NCI-H2107 (cell line): ENCODE measurements around the gene TMEM45B.
"Not testable (repeated sequence)": the region's sequence is repeated elsewhere in the genome, so short reads cannot be mapped to it uniquely, and the experiment has no call there.

Experiments
- DNase-seq: peaks from one replicate; lab custom pipeline; 2025; lab: John Stamatoyannopoulos, UW

Gene TMEM45B

GRCh38 chr11:129808241-129808640 is 7.4 kb upstream of the TMEM45B start:
- not testable (repeated sequence) for DNase-seq

DNA sequence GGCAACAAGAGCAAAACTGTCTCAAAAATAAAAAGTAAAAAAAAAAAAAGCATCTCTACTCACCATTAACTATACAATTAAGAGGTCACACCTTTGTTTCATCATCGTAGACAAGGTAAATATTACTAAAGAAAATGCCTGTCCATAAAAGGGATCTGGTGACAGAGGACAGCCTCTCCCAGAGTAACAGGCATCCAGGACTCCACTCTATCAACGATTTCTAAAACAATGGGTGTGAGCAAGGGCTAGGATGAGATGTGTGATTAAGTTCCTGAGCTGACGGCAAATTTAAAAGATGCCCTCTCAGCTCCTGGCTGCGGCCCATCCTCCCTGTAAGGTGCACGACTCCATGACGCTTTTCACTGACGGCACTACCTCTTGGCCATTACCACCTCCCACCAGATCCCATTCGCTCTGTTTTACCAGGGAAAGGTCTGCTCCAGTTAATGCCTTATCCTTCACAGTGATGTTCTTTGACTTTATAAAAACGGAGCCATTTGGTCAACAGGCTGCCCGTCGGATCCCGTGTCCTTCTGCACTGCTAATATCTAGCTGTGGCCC is 2.3 kb upstream of the TMEM45B start:
- DNase-seq: no peak

DNA sequence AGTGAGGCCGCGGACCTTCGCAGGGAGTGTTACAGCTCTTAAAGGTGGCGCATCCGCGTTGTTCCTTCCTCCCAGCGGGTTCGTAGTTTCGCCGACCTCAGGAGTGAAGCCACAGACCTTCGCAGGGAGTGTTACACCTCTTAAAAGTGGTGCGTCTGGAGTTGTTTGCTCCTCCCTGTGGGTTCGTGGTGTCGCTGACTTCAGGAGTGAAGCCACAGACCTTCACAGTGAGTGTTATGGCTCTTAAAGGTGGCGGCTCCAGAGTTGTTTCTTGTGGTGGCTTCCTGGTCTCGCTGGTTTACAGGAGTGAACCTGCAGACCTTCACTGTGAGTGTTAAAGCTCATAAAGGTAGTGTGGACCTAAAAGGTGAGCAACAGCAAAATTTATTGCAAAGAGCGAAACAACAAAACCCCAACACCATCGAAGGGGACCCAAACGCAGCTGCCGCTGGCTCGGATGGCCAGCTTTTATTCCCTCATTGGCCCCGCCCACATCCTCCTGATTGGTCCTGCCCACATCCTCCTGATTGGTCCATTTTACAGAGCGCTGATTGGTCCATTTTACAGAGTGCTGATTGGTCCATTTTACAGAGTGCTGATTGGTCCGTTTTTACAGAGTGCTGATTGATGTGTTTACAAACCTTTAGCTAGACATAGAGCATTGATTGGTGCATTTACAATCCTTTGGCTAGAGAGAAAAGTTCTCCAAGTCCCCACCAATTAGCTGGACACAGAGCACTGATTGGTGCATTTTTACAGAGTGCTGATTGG is 1.2 kb upstream of the TMEM45B start:
- DNase-seq: no peak

- no peak for DNase-seq
These were observed 1.9 kb downstream of the TMEM45B start for GRCh38 chr11:129817534-129818051.

DNA sequence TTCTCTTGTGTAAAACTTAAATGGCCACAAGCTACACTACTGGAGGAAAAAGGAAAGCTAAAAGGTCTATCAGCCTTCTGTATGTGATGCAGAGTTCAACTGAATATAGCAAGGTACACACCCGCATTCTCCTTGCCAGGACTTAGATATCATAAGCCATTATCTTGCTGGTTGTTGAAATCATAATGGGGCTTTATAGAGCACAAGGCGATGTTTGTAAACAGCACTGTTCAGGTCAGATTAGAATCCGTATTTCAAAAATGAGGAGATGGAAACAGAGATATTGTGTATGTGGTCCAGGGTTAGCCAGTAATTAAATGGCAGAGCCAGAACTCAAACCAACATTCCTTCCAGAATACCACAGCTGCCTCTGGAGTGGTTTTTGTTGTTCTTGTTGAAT is 2.6 kb downstream of the TMEM45B start:
- DNase-seq: not testable (repeated sequence)

- DNase-seq: no peak
These were observed 3.6 kb downstream of the TMEM45B start for GRCh38 chr11:129819237-129819636.

GRCh38 chr11:129820228-129820627 is 4.6 kb downstream of the TMEM45B start:
- DNase-seq: not testable (repeated sequence)

DNA sequence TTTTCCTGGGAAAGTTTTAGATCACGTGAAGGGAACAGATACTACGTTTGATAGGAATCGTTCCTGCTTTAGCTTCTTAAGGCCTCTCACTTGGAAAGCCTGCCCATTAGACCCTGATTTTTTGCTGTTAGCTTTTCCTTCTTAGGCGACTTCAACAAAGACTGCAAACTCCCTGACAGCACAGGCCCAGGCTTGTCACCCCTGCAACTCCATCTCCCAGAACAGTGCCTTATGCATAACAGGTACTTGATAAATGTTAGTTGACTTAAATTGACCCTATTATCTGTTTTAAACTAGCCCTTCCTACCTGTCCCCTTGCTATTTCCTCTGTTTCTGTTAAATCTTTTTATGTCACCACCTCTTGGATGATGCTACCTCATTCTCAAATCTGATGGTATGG is 7.6 kb downstream of the TMEM45B start:
- not testable (repeated sequence) for DNase-seq

GRCh38 chr11:129823799-129824198 is 8.2 kb downstream of the TMEM45B start:
- DNase-seq: not testable (repeated sequence)

GRCh38 chr11:129825380-129825779 is 9.7 kb downstream of the TMEM45B start:
- DNase-seq: no peak

- DNase-seq: no peak
These were observed 12.7 kb downstream of the TMEM45B start for GRCh38 chr11:129828301-129828836.

GRCh38 chr11:129829497-129829896 is 13.8 kb downstream of the TMEM45B start:
- not testable (repeated sequence) for DNase-seq

GRCh38 chr11:129831227-129831626 is 15.6 kb downstream of the TMEM45B start:
- not testable (repeated sequence) for DNase-seq

DNA sequence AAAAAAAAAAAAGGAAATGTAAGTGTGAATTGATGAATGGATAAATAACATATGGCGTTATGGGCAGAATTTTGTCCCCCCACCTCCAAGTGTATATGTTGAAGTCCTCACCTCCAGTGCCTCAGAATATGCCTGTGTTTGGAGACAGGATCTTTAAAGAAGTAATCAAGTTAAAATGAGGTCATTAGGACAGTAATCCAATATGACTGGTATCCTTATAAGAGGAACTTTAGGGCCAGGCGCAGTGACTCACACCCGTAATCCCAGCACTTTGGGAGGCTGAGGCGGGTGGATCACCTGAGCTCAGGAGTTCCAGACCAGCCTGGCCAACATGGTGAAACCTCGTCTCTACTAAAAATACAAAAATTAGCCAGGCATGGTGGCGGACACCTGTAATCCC is 17.6 kb downstream of the TMEM45B start:
- not testable (repeated sequence) for DNase-seq

- DNase-seq: not testable (repeated sequence)
These were observed 20.8 kb downstream of the TMEM45B start for GRCh38 chr11:129836423-129836891.

GRCh38 chr11:129836979-129837378 is 21.3 kb downstream of the TMEM45B start:
- no peak for DNase-seq

DNA sequence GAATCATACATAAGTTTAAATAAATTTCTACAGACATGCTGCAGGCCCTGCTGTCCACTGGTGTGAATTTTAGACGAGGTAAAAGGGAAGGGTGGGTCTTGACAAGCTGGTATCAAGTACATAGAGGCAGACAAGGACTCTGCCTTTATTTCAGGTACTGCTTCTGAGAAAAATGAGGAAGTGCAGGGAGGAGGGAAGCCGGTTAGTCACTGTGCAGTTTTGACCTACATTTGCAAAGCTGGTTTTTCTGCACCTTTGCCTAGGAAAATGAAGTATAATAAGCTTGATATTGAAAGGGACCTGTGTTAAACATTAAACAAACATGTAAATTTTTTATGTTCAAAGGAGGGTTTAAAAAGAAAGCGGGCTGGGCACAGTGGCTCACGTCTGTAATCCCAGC is 24.6 kb downstream of the TMEM45B start:
- DNase-seq: no peak

DNA sequence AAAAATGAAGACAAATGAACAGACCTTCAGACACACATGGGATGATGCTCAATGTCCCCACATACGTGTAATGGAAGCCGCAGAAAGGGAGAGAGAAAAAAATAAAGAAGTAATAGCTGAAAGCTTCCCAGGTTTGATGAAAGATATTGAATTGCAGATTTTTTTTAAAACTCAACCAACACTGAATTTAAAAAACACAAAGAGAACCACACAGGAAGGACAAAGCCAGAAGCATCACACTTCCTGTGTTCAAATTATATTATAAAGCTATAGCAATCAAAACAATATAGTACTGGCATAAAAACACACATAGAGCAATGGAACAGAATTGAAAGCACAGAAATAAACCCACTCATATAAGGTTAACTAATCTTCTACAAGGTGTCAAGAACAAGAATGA is 26.5 kb downstream of the TMEM45B start:
- no peak for DNase-seq

DNA sequence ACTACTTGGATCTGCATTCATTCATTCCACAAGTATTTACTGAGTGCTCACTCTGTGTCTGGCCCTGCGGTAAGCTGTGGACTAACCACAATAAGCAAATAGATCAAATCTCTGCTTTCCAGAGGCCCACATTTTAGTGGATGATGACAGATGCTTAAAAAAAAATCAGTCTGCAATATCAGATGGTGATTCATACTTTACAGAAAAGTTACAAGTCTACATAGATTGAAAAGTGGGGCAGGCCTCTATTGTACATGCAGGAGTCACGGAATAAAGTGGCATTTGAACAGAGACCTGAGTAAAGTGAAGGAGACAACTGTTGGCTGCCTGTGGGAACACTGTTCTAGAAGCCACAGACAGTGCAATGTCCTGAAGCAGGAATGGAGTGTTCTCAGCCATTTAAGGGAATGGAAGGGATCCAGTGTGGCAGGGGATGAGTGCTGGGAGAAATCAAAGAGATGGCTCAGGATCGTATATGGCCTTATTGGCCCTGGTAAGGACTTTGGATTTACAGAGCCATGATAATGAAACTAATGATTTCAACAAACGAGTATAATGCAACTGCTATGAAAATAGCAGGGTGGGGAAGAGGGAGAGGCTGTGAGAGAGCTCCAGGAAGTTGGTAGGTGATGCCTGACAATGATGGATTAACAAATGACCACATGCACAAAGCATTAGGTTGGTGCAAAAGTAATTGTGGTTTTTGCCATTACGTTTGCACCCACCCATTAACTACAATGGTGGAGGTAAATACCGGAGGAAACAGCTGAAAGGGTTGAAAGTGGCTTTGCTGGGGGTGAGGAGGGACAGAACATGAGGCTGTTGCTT is 31.1 kb downstream of the TMEM45B start:
- DNase-seq: no peak

DNA sequence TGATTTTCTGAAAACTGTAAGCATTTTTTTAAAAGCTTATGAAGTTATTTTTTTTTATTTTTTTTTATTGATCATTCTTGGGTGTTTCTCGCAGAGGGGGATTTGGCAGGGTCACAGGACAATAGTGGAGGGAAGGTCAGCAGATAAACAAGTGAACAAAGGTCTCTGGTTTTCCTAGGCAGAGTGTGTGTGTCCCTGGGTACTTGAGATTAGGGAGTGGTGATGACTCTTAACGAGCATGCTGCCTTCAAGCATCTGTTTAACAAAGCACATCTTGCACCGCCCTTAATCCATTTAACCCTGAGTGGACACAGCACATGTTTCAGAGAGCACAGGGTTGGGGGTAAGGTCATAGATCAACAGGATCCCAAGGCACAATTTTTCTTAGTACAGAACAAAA is 31.7 kb downstream of the TMEM45B start:
- DNase-seq: not testable (repeated sequence)

GRCh38 chr11:129849447-129850130 is 33.9 kb downstream of the TMEM45B start:
- no peak for DNase-seq
